ENCODE data around the gene STAMBP. TPM values are rescaled to one million over a fixed set of nuclear protein-coding genes. Genes with fewer than 3 reads are reported as not detected.

Gene STAMBP
- total and polyA plus RNA-seq, 8 donors = 22.6 to 84.9 (median 33.1) TPM

DNA sequence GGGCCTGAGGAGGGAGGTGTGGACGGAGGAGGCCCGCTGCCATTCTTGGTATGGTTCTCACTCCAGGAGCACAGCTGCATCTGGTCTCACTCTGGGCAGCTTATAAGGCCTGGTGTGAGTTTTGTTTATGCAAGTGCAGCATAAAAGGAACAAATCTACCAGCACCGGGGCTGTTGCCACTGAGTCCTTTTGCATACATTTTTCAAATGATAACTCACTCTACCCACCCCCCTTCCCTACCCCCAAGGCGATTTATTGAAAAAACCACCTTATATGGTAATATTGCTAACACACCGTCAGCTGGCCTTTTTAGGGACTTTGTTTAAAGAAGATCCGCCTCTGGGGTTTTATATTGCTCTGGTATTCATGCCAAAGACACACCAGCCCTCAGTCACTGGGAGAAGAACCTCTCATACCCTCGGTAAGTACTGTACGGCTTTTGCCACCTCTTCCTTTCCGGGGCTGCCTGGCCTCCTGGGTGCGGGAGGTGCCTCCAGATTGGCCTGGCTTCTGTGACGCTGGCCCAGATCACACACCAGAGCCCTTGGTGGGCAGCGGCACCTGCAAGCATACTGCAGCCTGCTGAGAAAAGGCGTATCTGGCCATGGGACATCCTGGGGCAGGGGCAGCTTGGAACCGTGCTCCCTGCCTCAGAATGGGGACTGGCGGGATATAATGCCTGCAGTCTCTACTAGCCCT is 64.0 kb downstream of the STAMBP start, which contains the start of gene ACTG2:
ACTG2 (plus strand) TSS at position 378 of the 699 bp plus-strand sequence. CDS start 8,304 bp downstream, outside the sequence.
- WGBS, 5 donors = 54 to 83% (median 76%) methylated on average over 10 to 15 of the region's 15 CpGs
- H3K4me1 ChIP-seq = peaks cover 0 to 21% (median 10%) of the 10 kb centered on the region in 4 donors
- H3K9me3 ChIP-seq = no peaks in the 10 kb centered on the region
- peak in 1 of 2 donors; percentile 77 for DNase-seq
- H3K27me3 ChIP-seq = no peaks in the 10 kb centered on the region
- intact Hi-C loops (cut with DNase I; ENCODE audit: low total_unique reads) = no loop called here
- peak within 1 kb of the TSS; percentile 30 to 50 (median 44) for H3K4me3 ChIP-seq
- H3K36me3 ChIP-seq = no peaks in the 10 kb centered on the region
- H3K27ac ChIP-seq = peak within 1 kb of the TSS; percentile 14 to 92 (median 82)
- TF ChIP-seq POLR2AphosphoS5 (IDR thresholded peaks at IDR 0.05) (peak; percentile 59 to 84 (median 73)), EP300 (IDR thresholded peaks at IDR 0.05) (peak; percentile 1), POLR2A (IDR thresholded peaks at IDR 0.05) (peak in 1 of 4 donors; percentile 38)
- TF ChIP-seq, protein P1, sequence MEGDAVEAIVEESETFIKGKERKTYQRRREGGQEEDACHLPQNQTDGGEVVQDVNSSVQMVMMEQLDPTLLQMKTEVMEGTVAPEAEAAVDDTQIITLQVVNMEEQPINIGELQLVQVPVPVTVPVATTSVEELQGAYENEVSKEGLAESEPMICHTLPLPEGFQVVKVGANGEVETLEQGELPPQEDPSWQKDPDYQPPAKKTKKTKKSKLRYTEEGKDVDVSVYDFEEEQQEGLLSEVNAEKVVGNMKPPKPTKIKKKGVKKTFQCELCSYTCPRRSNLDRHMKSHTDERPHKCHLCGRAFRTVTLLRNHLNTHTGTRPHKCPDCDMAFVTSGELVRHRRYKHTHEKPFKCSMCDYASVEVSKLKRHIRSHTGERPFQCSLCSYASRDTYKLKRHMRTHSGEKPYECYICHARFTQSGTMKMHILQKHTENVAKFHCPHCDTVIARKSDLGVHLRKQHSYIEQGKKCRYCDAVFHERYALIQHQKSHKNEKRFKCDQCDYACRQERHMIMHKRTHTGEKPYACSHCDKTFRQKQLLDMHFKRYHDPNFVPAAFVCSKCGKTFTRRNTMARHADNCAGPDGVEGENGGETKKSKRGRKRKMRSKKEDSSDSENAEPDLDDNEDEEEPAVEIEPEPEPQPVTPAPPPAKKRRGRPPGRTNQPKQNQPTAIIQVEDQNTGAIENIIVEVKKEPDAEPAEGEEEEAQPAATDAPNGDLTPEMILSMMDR (IDR thresholded peaks at IDR 0.05) = no peak

DNA sequence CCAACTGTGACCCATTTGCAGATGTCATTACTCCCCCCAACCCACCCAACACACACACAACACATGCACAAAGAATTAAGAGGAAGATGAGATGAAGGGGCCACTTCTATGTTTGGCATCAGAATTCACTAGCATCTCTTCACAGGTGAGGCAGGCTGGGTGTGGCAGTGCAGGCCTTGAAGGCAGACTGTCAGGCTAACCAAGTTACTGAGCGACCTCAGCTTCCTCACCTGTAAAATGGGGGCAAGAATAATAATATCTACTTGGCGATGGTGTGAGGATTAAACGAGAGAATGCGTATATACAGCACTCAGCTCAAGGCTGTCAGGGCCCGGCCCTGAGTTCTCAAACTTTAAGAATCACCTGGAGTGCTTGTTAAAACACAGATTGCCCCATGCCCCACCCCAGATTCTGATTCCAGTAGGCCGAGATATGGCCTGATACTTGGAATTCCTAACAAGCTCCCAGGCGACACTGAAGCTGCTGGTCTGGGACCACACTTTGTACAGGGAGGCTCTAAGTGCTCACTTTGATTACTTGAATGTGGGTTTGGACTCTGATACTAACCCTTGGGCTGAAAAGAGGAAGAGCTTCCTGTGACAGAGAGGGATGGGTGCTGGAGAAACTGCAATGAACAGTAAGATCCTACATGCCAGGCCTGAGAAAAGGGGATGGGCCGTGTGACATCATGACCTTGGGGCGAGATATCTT is 65.2 kb downstream of the STAMBP start:
- peaks cover 0 to 21% (median 5%) of the 10 kb centered on the region in 4 donors for H3K4me1 ChIP-seq
- H3K4me3 ChIP-seq = peak overlapping the region; percentile 30 to 50 (median 44)

DNA sequence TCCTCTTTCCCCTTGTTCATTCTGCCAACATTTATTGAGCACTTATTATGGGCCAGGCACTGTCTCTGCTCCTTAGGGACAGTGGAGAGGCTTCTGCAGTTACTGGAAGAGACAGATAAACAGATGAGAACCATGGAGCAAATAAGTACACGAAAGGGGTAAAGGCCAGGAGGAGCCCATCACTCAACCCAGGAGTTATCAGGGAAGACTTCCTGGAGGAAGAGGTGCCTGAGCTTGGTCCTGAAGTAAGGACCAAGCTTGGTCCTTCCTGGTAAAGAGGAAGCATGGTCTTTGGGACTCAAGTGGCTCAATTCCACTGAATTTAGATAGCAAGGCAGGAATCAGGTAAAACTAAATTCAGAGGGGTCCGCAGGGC is 65.7 kb downstream of the STAMBP start:
- intact Hi-C loops (cut with DNase I; ENCODE audit: low total_unique reads) = no loop called here
- peak overlapping the region in 4 of 5 donors; percentile 79 to 92 (median 82) for H3K27ac ChIP-seq
- DNase-seq = no peak
- H3K4me3 ChIP-seq = peak overlapping the region; percentile 30 to 50 (median 44)
- H3K27me3 ChIP-seq = no peaks in the 10 kb centered on the region
- H3K36me3 ChIP-seq = no peaks in the 10 kb centered on the region
- TF ChIP-seq POLR2A (IDR thresholded peaks at IDR 0.05) (no peak), EP300 (IDR thresholded peaks at IDR 0.05) (no peak), POLR2AphosphoS5 (IDR thresholded peaks at IDR 0.05) (no peak)
- TF ChIP-seq, protein P1 (IDR thresholded peaks at IDR 0.05) = no peak
- peaks cover 0 to 18% (median 5%) of the 10 kb centered on the region in 4 donors for H3K4me1 ChIP-seq
- 76 to 89% (median 86%) methylated on average over 2 of the region's 2 CpGs for WGBS, 5 donors
- H3K9me3 ChIP-seq = no peaks in the 10 kb centered on the region

More for the DNA sequence above, 65.2 kb downstream of the STAMBP start:
- no peaks in the 10 kb centered on the region for H3K9me3 ChIP-seq
- H3K27me3 ChIP-seq = no peaks in the 10 kb centered on the region
- TF ChIP-seq POLR2AphosphoS5 (IDR thresholded peaks at IDR 0.05) (no peak), POLR2A (IDR thresholded peaks at IDR 0.05) (no peak), EP300 (IDR thresholded peaks at IDR 0.05) (no peak)
- TF ChIP-seq, protein P1 (IDR thresholded peaks at IDR 0.05) = no peak
- no peaks in the 10 kb centered on the region for H3K36me3 ChIP-seq
- intact Hi-C loops (cut with DNase I; ENCODE audit: low total_unique reads) = no loop called here
- peak overlapping the region in 4 of 5 donors; percentile 79 to 92 (median 82) for H3K27ac ChIP-seq
- DNase-seq = no peak
- 69 to 76% (median 71%) methylated on average over 9 of the region's 9 CpGs for WGBS, 5 donors

DNA sequence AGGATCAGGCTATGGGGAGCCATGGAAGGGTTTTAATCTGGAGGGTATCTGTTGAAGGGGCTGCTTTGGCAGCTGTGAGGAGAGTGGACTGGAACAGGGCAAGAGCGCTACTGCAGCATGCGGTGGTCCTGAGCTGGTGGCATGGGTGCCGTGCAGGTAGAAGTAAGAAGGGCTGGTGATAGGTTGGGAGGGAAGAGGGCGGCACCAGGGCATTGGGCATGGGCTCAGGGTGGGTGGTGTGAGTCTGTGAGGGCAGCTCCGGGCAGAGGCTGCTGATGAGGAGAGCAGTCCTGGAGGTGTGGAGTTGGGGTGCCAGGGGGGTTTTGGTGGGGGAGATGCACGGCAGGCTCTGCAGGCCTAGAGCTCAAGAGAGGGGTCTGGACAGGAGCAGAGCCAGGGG is 66.1 kb downstream of the STAMBP start:
- TF ChIP-seq EP300 (IDR thresholded peaks at IDR 0.05) (no peak), POLR2AphosphoS5 (IDR thresholded peaks at IDR 0.05) (no peak), POLR2A (IDR thresholded peaks at IDR 0.05) (no peak)
- TF ChIP-seq, protein P1 (IDR thresholded peaks at IDR 0.05) = no peak
- H3K4me3 ChIP-seq = peak overlapping the region; percentile 30 to 50 (median 44)
- H3K27ac ChIP-seq = peak overlapping the region in 4 of 5 donors; percentile 79 to 92 (median 82)
- intact Hi-C loops (cut with DNase I; ENCODE audit: low total_unique reads) = no loop called here
- no peaks in the 10 kb centered on the region for H3K27me3 ChIP-seq
- peaks cover 0 to 4% (median 0%) of the 10 kb centered on the region in 4 donors for H3K36me3 ChIP-seq
- WGBS, 5 donors = 72 to 83% (median 81%) methylated on average over 6 of the region's 6 CpGs
- H3K4me1 ChIP-seq = peaks cover 0 to 19% (median 6%) of the 10 kb centered on the region in 4 donors
- DNase-seq = no peak
- H3K9me3 ChIP-seq = no peaks in the 10 kb centered on the region
